ENCODE measurements around the gene NTSR1.

NTSR1 gene

GRCh38 chr20:62674370-62674769 is 34.3 kb upstream of the NTSR1 start:
- no peak for TF ChIP-seq TAF1 (IDR thresholded peaks at IDR 0.05; ENCODE audit: borderline replicate concordance, insufficient read depth, low read length)
- no peak for TF ChIP-seq SIN3A (IDR thresholded peaks at IDR 0.05; ENCODE audit: borderline replicate concordance, insufficient read depth, low read length)
- no peak for TF ChIP-seq REST (IDR thresholded peaks at IDR 0.05; ENCODE audit: insufficient read depth in 1 of 2, low read depth in 2 of 2, low read length in 2 of 2)
- no peak for TF ChIP-seq POLR2AphosphoS5 (IDR thresholded peaks at IDR 0.05; ENCODE audit: low read depth, low read length)
- no peak for TF ChIP-seq FOXP2 (optimal IDR thresholded peaks at IDR 0.05; ENCODE audit: borderline replicate concordance, extremely low read depth, extremely low read length, insufficient read depth)

- TF ChIP-seq FOXP2 (optimal IDR thresholded peaks at IDR 0.05; ENCODE audit: borderline replicate concordance, extremely low read depth, extremely low read length, insufficient read depth) (no peak), TAF1 (IDR thresholded peaks at IDR 0.05; ENCODE audit: borderline replicate concordance, insufficient read depth, low read length) (no peak), POLR2AphosphoS5 (IDR thresholded peaks at IDR 0.05; ENCODE audit: low read depth, low read length) (no peak), SIN3A (IDR thresholded peaks at IDR 0.05; ENCODE audit: borderline replicate concordance, insufficient read depth, low read length) (no peak), REST (IDR thresholded peaks at IDR 0.05; ENCODE audit: insufficient read depth in 1 of 2, low read depth in 2 of 2, low read length in 2 of 2) (no peak)
These were observed 33.3 kb upstream of the NTSR1 start for GRCh38 chr20:62675156-62675876.

- no peak for TF ChIP-seq POLR2AphosphoS5 (IDR thresholded peaks at IDR 0.05; ENCODE audit: low read depth, low read length)
- no peak for TF ChIP-seq SIN3A (IDR thresholded peaks at IDR 0.05; ENCODE audit: borderline replicate concordance, insufficient read depth, low read length)
- TF ChIP-seq REST (IDR thresholded peaks at IDR 0.05; ENCODE audit: insufficient read depth in 1 of 2, low read depth in 2 of 2, low read length in 2 of 2): no peak
- no peak for TF ChIP-seq TAF1 (IDR thresholded peaks at IDR 0.05; ENCODE audit: borderline replicate concordance, insufficient read depth, low read length)
- TF ChIP-seq FOXP2 (optimal IDR thresholded peaks at IDR 0.05; ENCODE audit: borderline replicate concordance, extremely low read depth, extremely low read length, insufficient read depth): no peak
These were observed 32.8 kb upstream of the NTSR1 start for GRCh38 chr20:62675877-62676260.

GRCh38 chr20:62676976-62677375 is 31.7 kb upstream of the NTSR1 start:
- TF ChIP-seq REST (IDR thresholded peaks at IDR 0.05; ENCODE audit: insufficient read depth in 1 of 2, low read depth in 2 of 2, low read length in 2 of 2) (no peak), POLR2AphosphoS5 (IDR thresholded peaks at IDR 0.05; ENCODE audit: low read depth, low read length) (no peak), FOXP2 (optimal IDR thresholded peaks at IDR 0.05; ENCODE audit: borderline replicate concordance, extremely low read depth, extremely low read length, insufficient read depth) (no peak), TAF1 (IDR thresholded peaks at IDR 0.05; ENCODE audit: borderline replicate concordance, insufficient read depth, low read length) (no peak), SIN3A (IDR thresholded peaks at IDR 0.05; ENCODE audit: borderline replicate concordance, insufficient read depth, low read length) (no peak)
